ENCODE measurements around the gene PPP2R2B. TPM values are rescaled to one million over a fixed set of nuclear protein-coding genes. Genes with fewer than 3 reads are reported as not detected.

Gene PPP2R2B
- total RNA-seq, 1 donor: not detected

GRCh38 chr5:146586752-146587151 lies 291.8 kb downstream of the PPP2R2B start:
- H3K4me1 ChIP-seq (ENCODE audit: insufficient read depth, low read length): no peaks in the 10 kb centered on the region
- no peak overlapping the region for H3K27ac ChIP-seq (ENCODE audit: low read depth, low read length)
- H3K4me3 ChIP-seq (ENCODE audit: insufficient read depth, low read length): no peak overlapping the region
- no peaks in the 10 kb centered on the region for H3K79me2 ChIP-seq (ENCODE audit: insufficient read depth, low read length)
- no peak overlapping the region for H3K4me2 ChIP-seq (ENCODE audit: insufficient read depth, low read length)
- H3K27me3 ChIP-seq (ENCODE audit: insufficient read depth, low read length): no peaks in the 10 kb centered on the region
- no peaks in the 10 kb centered on the region for H3K36me3 ChIP-seq (ENCODE audit: insufficient read depth, low read length)
- TF ChIP-seq CTCF (IDR thresholded peaks at IDR 0.05; ENCODE audit: extremely low read depth, low read depth, low read length): no peak
- no peak overlapping the region for H2AFZ ChIP-seq (ENCODE audit: low read length)
- H4K20me1 ChIP-seq (ENCODE audit: insufficient read depth, low read length): no peaks in the 10 kb centered on the region
- H3K9me3 ChIP-seq (ENCODE audit: low read depth, low read length): no peaks in the 10 kb centered on the region
- DNase-seq (ENCODE audit: insufficient read length, low spot score, missing footprints): no peak

GRCh38 chr5:146584750-146585149 lies 293.8 kb downstream of the PPP2R2B start:
- Histone ChIP-seq H3K4me2 (ENCODE audit: insufficient read depth, low read length) (no peak overlapping the region), H3K79me2 (ENCODE audit: insufficient read depth, low read length) (no peaks in the 10 kb centered on the region), H3K4me1 (ENCODE audit: insufficient read depth, low read length) (no peaks in the 10 kb centered on the region), H4K20me1 (ENCODE audit: insufficient read depth, low read length) (no peaks in the 10 kb centered on the region), H3K4me3 (ENCODE audit: insufficient read depth, low read length) (no peak overlapping the region), H3K27me3 (ENCODE audit: insufficient read depth, low read length) (no peaks in the 10 kb centered on the region), H3K9me3 (ENCODE audit: low read depth, low read length) (no peaks in the 10 kb centered on the region), H2AFZ (ENCODE audit: low read length) (no peak overlapping the region), H3K27ac (ENCODE audit: low read depth, low read length) (no peak overlapping the region), H3K36me3 (ENCODE audit: insufficient read depth, low read length) (no peaks in the 10 kb centered on the region)
- TF ChIP-seq CTCF (IDR thresholded peaks at IDR 0.05; ENCODE audit: extremely low read depth, low read depth, low read length): no peak
- no peak for DNase-seq (ENCODE audit: insufficient read length, low spot score, missing footprints)

- Histone ChIP-seq H3K36me3 (ENCODE audit: insufficient read depth, low read length) (no peaks in the 10 kb centered on the region), H3K4me2 (ENCODE audit: insufficient read depth, low read length) (no peak overlapping the region), H3K79me2 (ENCODE audit: insufficient read depth, low read length) (no peaks in the 10 kb centered on the region), H3K9me3 (ENCODE audit: low read depth, low read length) (no peaks in the 10 kb centered on the region), H3K4me1 (ENCODE audit: insufficient read depth, low read length) (no peaks in the 10 kb centered on the region), H2AFZ (ENCODE audit: low read length) (no peak overlapping the region), H3K4me3 (ENCODE audit: insufficient read depth, low read length) (no peak overlapping the region), H3K27ac (ENCODE audit: low read depth, low read length) (no peak overlapping the region), H4K20me1 (ENCODE audit: insufficient read depth, low read length) (no peaks in the 10 kb centered on the region), H3K27me3 (ENCODE audit: insufficient read depth, low read length) (no peaks in the 10 kb centered on the region)
- TF ChIP-seq CTCF (IDR thresholded peaks at IDR 0.05; ENCODE audit: extremely low read depth, low read depth, low read length): no peak
- DNase-seq (ENCODE audit: insufficient read length, low spot score, missing footprints): no peak
Observed at GRCh38 chr5:146582051-146582596, 296.4 kb downstream of the PPP2R2B start.

- Histone ChIP-seq H3K9me3 (ENCODE audit: low read depth, low read length) (no peaks in the 10 kb centered on the region), H3K79me2 (ENCODE audit: insufficient read depth, low read length) (no peaks in the 10 kb centered on the region), H4K20me1 (ENCODE audit: insufficient read depth, low read length) (no peaks in the 10 kb centered on the region), H3K27me3 (ENCODE audit: insufficient read depth, low read length) (no peaks in the 10 kb centered on the region), H2AFZ (ENCODE audit: low read length) (no peak overlapping the region), H3K4me2 (ENCODE audit: insufficient read depth, low read length) (no peak overlapping the region), H3K36me3 (ENCODE audit: insufficient read depth, low read length) (no peaks in the 10 kb centered on the region), H3K4me3 (ENCODE audit: insufficient read depth, low read length) (no peak overlapping the region), H3K4me1 (ENCODE audit: insufficient read depth, low read length) (no peaks in the 10 kb centered on the region), H3K27ac (ENCODE audit: low read depth, low read length) (no peak overlapping the region)
- no peak for DNase-seq (ENCODE audit: insufficient read length, low spot score, missing footprints)
- no peak for TF ChIP-seq CTCF (IDR thresholded peaks at IDR 0.05; ENCODE audit: extremely low read depth, low read depth, low read length)
Observed at GRCh38 chr5:146580237-146580636, 298.3 kb downstream of the PPP2R2B start.

Measured in osteoblast (primary cell).